HG03280 (cell line): ENCODE results near the gene IZUMO1.
"Not testable (repeated sequence)": the region's sequence is repeated elsewhere in the genome, so short reads cannot be mapped to it uniquely, and the experiment has no call there.

ENCODE experiments used
- ATAC-seq: cut with Tn5 transposase; IDR thresholded peaks from one replicate; pipeline ENCODE4 v1.9.1; 2021; ENCODE audit warnings: mild to moderate bottlenecking, moderate library complexity; ENCODE audit not compliant: unreplicated experiment

IZUMO1 gene

GRCh38 chr19:48714759-48715675 lies 31.7 kb downstream of the IZUMO1 start:
- no peak for ATAC-seq

DNA sequence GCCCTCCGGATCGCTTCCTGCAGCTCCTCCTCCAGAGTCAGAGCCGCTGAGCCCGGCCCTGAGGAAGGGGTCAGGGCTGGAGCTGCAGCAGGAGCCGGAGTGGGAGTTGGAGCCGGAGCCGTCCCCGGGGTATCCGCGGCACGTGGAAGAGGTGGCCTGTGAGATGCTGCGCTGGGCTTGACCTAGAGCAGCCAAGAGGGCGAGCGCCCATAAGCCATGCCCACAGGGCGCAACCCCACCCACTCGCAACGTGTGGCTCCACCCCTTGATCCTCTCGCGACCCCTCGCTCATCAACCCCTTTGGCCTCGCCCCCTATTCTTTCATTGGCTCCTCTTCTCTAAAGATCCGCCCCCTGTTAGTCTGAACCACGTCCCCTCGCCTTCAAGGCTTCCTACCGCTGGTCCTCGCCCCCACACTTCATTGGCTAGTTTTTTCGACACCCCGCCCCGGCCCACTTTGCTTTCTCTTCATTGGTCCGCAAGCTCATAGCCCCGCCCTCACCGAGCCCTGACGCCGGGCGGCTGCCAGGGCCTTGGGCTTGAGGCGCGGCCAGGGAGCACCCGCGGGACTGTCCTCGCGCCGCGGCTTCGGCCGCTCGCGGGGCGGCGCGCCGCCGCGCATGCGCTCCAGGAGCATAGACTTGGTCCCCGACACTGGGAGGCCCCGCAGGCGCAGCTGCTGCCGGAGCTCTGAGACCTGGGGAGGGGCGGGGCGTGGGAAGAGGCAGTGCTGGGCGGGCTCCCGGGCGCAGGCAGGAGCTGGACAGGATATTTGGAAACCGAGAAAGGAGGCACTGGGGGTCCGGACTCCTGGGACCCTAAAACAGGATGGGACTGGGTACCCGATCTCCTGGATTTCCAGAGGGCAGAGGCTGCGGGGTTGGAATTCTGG lies 32.6 kb downstream of the IZUMO1 start:
- ATAC-seq: peak; percentile 86

GRCh38 chr19:48713041-48713863 lies 33.5 kb downstream of the IZUMO1 start:
- no peak for ATAC-seq

DNA sequence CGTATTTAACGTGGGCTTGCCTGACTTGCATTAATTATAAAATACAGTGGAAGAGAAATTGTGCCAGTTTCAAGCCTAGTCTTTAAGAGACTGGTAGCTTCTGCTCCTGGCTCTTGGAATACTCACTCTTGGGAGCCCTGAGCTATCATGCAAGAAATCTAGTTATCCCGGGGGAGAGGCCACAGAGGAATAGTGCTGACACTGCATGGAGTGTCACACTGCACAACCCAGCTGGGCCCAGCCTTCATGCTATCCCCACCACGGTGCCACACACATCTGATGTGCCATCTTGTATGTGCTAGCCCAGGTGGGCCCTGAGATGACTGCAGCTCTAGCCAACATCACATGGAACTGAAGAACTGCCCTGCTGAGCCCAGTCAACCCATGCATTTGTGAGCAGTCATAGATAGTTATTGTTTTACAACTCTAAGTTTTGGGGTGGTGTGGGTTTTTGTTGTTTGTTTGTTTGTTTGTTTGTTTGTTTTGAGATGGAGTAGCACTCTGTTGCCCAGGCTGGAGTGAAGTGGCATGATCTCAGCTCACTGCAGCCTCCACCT lies 35.5 kb downstream of the IZUMO1 start:
- no peak for ATAC-seq

- no peak for ATAC-seq
Observed at GRCh38 chr19:48708471-48708870, 38.2 kb downstream of the IZUMO1 start.

DNA sequence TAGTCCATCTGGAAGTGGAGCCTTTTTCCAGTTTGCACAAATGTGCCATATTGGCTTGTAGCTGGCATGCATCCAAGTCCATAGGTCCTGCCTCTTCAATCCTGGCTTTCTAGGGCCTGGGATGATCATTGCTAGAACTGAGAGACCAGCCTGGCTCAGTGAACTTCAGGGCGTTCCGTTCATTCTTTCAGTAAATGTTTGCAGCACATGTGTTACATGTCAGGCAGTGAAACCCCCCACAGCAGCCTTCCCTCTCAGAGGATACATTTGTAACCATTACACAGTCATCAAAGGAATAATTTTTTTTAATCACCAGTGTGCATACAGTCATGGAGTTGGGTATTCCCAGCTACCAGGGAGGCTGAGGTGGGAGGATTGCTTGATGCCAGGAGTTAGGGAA lies 41.3 kb downstream of the IZUMO1 start:
- no peak for ATAC-seq

DNA sequence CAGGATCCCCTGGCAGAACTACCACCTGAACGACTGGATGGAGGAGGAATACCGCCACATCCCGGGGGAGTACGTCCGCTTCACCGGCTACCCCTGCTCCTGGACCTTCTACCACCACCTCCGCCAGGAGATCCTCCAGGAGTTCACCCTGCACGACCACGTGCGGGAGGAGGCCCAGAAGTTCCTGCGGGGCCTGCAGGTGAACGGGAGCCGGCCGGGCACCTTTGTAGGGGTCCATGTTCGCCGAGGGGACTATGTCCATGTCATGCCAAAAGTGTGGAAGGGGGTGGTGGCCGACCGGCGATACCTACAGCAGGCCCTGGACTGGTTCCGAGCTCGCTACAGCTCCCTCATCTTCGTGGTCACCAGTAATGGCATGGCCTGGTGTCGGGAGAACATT lies 43.4 kb downstream of the IZUMO1 start:
- no peak for ATAC-seq

DNA sequence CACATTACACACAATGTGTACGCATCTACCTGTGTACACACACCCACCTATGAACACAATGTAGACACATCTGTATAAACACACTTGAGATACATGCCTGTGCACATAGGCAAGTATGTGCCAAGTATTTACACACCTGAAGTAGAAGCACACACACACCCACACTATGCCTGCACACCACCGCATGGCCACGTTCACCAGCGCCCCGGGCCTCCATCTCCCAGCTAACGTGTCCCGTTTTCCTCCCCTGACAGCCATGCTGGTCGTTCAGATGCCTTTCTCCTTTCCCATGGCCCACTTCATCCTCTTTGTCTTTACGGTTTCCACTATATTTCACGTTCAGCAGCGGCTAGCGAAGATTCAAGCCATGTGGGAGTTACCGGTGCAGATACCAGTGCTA lies 44.0 kb downstream of the IZUMO1 start:
- ATAC-seq: no peak

GRCh38 chr19:48698046-48698445 lies 48.7 kb downstream of the IZUMO1 start:
- ATAC-seq: no peak

GRCh38 chr19:48696353-48697010 lies 50.2 kb downstream of the IZUMO1 start:
- no peak for ATAC-seq

DNA sequence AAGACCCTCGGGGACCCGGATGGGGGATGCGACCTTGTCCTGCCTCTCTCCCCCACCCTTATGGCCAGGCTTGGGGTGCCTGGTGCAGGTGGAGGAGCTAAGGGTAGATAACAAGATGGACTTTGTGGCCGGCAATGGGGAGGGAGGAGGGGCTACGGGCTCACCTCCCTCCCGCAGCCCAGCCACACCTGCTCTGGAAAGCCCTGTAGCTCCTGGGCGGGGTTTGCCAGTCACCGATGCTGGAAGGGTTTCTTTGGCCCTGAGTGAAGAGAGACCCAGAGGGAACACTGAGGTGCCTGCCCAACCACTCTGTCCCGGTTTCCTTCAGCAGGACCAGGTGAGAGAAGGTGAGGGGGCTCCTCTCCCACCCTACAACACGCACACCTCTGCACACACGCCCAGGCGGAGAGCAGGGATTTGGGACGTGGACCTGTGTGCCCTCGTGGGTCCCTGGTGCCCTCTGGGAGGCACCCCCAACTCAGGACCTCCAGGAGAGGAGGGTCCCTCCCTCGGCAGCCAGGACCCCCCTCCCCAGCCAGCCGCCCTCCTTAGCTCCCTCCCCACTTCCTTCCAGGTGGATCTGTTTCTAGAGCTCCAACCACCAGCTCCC lies 50.9 kb downstream of the IZUMO1 start, which contains the start of gene FUT2:
TSS of gene FUT2 (plus strand) at position 229 of the 610 bp plus-strand sequence. CDS start 6,986 bp downstream, outside the sequence.
- no peak for ATAC-seq

DNA sequence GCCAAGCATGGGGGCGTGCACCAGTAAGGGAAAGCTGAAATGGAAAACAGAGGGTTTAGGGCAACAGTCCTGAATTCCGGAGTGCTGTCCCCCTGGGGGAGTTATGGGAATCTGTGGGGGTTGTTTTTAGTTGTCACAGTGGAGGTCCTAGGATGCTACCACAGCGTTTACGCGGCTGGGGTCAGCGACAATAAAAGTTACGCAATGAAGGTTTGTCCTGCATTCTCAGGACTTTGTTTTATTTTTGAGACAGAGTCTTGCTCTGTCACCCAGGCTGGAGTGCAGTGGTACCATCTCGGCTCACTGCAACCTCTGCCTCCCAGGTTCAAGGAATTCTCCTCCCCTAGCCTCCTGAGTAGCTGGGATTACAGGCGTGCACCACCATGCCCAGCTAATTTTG lies 53.1 kb downstream of the IZUMO1 start:
- not testable (repeated sequence) for ATAC-seq
